Peyer's patch (tissue), 4 donors: ENCODE results near the gene HNF1A. TPM values are rescaled to one million over a fixed set of nuclear protein-coding genes. Genes with fewer than 3 reads are reported as not detected.

Source experiments
- DNase-seq, 3 donors: peaks; one replicate each; pipeline ENCODE4 v3.0.0-alpha.2; 2017 to 2019
- H3K27ac ChIP-seq, 4 donors: fragments of 200-600 bp; sonication (generic); one replicate each; pipeline ENCODE4 v1.5.1; 2016 to 2019
- H3K27me3 ChIP-seq, 2 donors: fragments of 200-600 bp; sonication (generic); one replicate each; pipeline ENCODE4 v1.5.1; 2019
- H3K36me3 ChIP-seq, 3 donors: fragments of 200-600 bp; sonication (generic); one replicate each; pipeline ENCODE4 v1.5.1; 2016 to 2019
- H3K4me1 ChIP-seq, 4 donors: fragments of 200-600 bp; sonication (generic); one replicate each; pipeline ENCODE4 v1.5.1; 2016 to 2019
- H3K4me3 ChIP-seq, 4 donors: fragments of 200-600 bp; sonication (generic); 1 replicate in 3 of 4; 2 replicates in 1 of 4; pipeline ENCODE4 v1.5.1; 2016 to 2019; ENCODE audit warnings: mild to moderate bottlenecking in 1 of 4
- H3K9me3 ChIP-seq, 4 donors: fragments of 200-600 bp; sonication (generic); one replicate each; pipeline ENCODE4 v1.5.1; 2016 to 2019; ENCODE audit warnings: mild to moderate bottlenecking in 1 of 4
- CTCF ChIP-seq, 6 experiments: fragments of 450-650 bp in 4 of 6; fragments of 200-600 bp in 2 of 6; sonication (generic) in 1 of 6; IDR thresholded peaks; one replicate each; pipeline ENCODE4 v1.5.1; 2017 to 2019; ENCODE audit warnings: antibody characterized with exemption in 6 of 6, mild to moderate bottlenecking in 3 of 6, moderate library complexity in 1 of 6
- POLR2A ChIP-seq, 2 donors: fragments of 450-650 bp; IDR thresholded peaks; one replicate each; pipeline ENCODE4 v1.5.1; 2017; ENCODE audit warnings: antibody characterized with exemption in 2 of 2, mild to moderate bottlenecking in 2 of 2, moderate library complexity in 2 of 2
- total RNA-seq, 4 donors: library from RNA; depleted of rRNA; stranded (reverse); fragments of >200 nt; gene quantifications; one replicate each; pipeline ENCODE4 v1.1.0, GENCODE V29; 2016

HNF1A gene
- total RNA-seq, 4 donors from 2014 or later, result 15.7 to 93.6 (median 57.0) TPM

GRCh38 chr12:121001060-121001459 is 22.7 kb downstream of the HNF1A start:
- H3K27ac ChIP-seq, result no peak overlapping the region
- TF ChIP-seq POLR2A (IDR thresholded peaks at IDR 0.05) (no peak), CTCF (IDR thresholded peaks at IDR 0.05) (no peak)
- H3K4me3 ChIP-seq, result no peak overlapping the region
- H3K36me3 ChIP-seq, result peaks cover 0 to 52% (median 0%) of the 10 kb centered on the region in 3 donors
- H3K9me3 ChIP-seq, result no peaks in the 10 kb centered on the region
- no peak for DNase-seq
- H3K4me1 ChIP-seq, result no peaks in the 10 kb centered on the region
- H3K27me3 ChIP-seq, result no peaks in the 10 kb centered on the region

GRCh38 chr12:121001841-121002483 is 23.6 kb downstream of the HNF1A start:
- no peaks in the 10 kb centered on the region for H3K4me1 ChIP-seq
- TF ChIP-seq CTCF (IDR thresholded peaks at IDR 0.05) (no peak), POLR2A (IDR thresholded peaks at IDR 0.05) (no peak)
- H3K36me3 ChIP-seq, result peaks cover 0 to 47% (median 0%) of the 10 kb centered on the region in 3 donors
- H3K27ac ChIP-seq, result no peak overlapping the region
- H3K4me3 ChIP-seq, result no peak overlapping the region
- DNase-seq, result no peak
- no peaks in the 10 kb centered on the region for H3K9me3 ChIP-seq
- H3K27me3 ChIP-seq, result no peaks in the 10 kb centered on the region

GRCh38 chr12:121003650-121004049 is 25.3 kb downstream of the HNF1A start:
- no peak overlapping the region for H3K27ac ChIP-seq
- H3K4me3 ChIP-seq, result no peak overlapping the region
- peaks cover 0 to 55% (median 0%) of the 10 kb centered on the region in 3 donors for H3K36me3 ChIP-seq
- no peaks in the 10 kb centered on the region for H3K9me3 ChIP-seq
- no peaks in the 10 kb centered on the region for H3K4me1 ChIP-seq
- no peaks in the 10 kb centered on the region for H3K27me3 ChIP-seq
- peak in 1 of 3 donors; percentile 71 for DNase-seq
- TF ChIP-seq POLR2A (IDR thresholded peaks at IDR 0.05) (no peak), CTCF (IDR thresholded peaks at IDR 0.05) (peak in 4 of 6 experiments; percentile 17 to 53 (median 52))

- H3K36me3 ChIP-seq, result peaks cover 0 to 60% (median 0%) of the 10 kb centered on the region in 3 donors
- no peaks in the 10 kb centered on the region for H3K9me3 ChIP-seq
- DNase-seq, result no peak
- H3K27me3 ChIP-seq, result no peaks in the 10 kb centered on the region
- no peak for TF ChIP-seq POLR2A (IDR thresholded peaks at IDR 0.05)
- no peak for TF ChIP-seq CTCF (IDR thresholded peaks at IDR 0.05)
- H3K27ac ChIP-seq, result no peak overlapping the region
- no peak overlapping the region for H3K4me3 ChIP-seq
- no peaks in the 10 kb centered on the region for H3K4me1 ChIP-seq
Observed at GRCh38 chr12:121004253-121004815, 26.0 kb downstream of the HNF1A start.

GRCh38 chr12:121005346-121005815 is 27.0 kb downstream of the HNF1A start:
- Histone ChIP-seq H3K4me1 (no peaks in the 10 kb centered on the region), H3K36me3 (peaks cover 0 to 59% (median 0%) of the 10 kb centered on the region in 3 donors), H3K27ac (no peak overlapping the region), H3K4me3 (no peak overlapping the region), H3K27me3 (no peaks in the 10 kb centered on the region), H3K9me3 (no peaks in the 10 kb centered on the region)
- TF ChIP-seq POLR2A (IDR thresholded peaks at IDR 0.05) (no peak), CTCF (IDR thresholded peaks at IDR 0.05) (peak in 4 of 6 experiments; percentile 41 to 82 (median 76))
- DNase-seq, result peak in 2 of 3 donors; percentile 81 to 82
